HG03135 (cell line): Measurements from ENCODE around the gene SH2D3A.
A peak's percentile ranks its signal among the peaks of the same experiment; 100 is the strongest.
"Not testable (repeated sequence)": the region's sequence is repeated elsewhere in the genome, so short reads cannot be mapped to it uniquely, and the experiment has no call there.

ENCODE experiments used
- ATAC-seq: cut with Tn5 transposase; IDR thresholded peaks from one replicate; pipeline ENCODE4 v1.9.1; 2021; ENCODE audit warnings: mild to moderate bottlenecking, moderate library complexity; ENCODE audit not compliant: unreplicated experiment

SH2D3A gene

DNA sequence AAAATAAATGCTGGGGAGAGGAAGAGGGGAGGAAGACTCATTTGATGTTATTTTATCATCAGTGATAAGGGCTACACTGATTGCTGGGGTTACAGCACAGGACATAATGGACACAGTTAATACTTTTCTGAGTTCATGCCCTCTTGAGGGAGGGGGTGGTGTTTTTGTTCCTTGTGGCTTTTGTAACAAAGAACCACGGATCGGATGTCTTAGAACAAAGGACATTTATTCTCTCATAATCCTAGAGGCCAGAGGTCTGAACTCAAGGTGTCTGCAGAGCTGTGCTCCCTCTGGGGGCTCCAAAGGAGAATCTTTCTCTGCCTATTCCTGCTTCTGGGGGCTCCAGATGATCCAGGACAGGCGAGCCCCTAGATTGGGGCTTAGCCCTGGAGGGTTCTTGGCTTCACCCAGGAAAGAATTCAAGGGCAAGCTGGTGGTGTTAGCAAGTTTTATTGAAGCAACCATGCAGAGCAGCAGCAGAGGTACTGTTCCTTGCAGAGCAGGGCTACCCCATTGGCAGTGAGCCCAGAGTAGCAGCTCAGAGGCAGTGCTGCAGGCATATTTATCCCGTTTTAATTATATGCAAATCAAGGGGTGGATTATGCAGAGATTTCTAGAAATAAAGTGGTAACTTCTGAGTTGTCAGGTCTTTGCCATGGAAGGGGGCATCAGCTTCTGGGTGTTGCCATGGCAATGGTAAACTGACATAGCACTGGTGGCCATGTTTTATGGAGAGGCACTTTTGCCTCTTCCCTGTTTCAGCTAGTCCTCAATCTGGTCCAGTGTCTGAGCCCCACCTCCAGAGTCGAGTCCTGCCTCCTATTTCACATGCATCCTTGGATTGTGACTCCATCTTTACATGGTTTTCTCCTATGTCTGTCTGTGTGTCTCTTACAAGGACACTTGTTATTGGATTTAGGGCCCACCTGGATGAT, 23.2 kb upstream of the SH2D3A start:
- no peak for ATAC-seq

DNA sequence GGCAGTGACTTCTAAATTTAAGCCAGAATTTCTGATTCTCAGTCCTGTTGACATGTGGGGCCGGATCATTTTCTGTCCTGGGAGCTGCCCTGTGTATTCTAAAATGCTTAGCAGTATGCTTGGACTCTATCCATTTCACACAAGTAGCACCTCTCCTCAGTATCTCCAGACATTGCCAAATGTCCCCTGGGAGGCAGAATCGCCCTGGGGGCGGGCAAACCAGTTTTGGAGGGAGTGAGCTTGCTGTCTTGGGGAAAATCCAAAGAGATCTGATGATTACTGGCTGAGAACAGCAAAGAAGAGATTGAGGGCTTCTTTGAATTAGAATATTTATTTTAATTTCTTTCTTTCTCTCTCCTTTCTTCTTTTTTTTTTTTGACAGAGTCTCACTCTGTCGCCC, 21.7 kb upstream of the SH2D3A start:
- ATAC-seq = no peak

DNA sequence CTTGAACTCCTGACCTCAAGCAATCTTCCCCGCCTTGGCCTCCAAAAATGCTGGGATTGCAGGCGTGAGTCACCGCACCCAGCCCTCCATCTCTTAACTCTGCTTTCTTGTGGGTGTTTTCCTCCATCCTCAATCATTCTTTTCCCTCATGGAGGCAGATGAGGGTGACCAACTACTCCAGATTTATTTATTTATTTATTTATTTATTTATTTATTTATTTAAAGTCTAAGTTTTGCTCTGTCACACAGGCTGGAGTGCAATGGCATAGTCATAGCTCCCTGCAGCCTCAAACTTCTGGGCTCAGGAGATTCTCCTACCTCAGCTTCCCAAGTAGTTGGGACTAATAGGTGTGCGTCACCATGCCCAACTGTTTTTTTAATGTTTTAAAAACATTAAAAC, 20.2 kb upstream of the SH2D3A start:
- no peak for ATAC-seq

DNA sequence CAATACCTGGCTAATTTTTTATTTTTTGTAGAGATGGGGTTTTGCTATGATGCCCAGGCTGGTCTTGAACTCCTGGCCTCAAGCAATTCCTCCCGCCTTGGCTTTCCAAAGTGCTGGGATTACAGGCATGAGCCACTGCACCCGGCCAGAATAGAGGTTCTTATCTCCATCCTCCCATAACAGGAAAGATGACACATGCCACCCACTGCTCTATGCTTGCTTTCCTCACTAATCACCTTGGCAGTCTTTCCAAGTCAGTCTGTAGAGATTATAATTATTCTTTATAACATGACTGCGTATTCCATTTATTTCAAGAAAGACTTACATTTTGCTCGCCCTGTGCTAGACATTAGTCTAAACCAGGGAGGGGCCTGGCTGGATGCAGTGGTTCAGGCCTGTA, 12.0 kb upstream of the SH2D3A start:
- no peak for ATAC-seq

DNA sequence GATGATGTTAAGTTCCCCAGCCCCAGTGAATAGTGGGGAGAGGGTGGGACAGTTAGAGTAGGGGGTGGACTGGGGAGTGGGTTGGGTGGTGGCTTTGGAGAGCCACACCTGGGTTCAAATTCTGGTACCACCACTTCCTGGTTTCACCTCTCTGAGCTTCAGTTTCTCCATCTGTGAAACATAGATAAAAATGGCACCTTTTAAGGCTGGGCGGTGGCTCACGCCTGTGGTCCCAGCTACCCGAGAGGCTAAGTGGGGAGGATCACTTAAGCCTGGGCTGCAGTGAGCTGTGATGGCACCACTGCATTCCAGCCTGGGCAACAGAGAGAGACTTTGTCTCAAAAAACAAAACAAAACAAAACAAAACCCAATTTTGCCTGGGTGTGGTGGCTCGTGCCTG, 11.2 kb upstream of the SH2D3A start:
- no peak for ATAC-seq

DNA sequence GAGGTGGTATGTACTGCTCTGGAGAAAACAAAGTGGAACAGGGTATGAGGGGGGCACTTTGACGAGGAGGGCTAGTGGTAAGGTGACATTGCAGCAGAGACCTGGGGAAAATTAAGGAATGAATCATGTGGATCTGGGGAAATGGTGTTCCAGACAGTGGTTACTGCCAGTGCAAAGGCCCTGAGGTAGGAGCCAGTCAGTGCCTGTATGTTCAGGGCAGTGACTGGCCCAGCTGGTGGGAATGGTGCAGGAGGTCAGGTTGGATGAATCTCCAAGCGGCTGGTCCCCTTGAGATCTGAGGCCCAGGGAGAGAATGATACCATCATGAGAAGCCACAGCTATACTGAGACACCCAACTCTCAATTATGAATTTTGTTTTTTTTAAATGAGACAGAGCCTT, 10.2 kb upstream of the SH2D3A start:
- ATAC-seq = no peak

DNA sequence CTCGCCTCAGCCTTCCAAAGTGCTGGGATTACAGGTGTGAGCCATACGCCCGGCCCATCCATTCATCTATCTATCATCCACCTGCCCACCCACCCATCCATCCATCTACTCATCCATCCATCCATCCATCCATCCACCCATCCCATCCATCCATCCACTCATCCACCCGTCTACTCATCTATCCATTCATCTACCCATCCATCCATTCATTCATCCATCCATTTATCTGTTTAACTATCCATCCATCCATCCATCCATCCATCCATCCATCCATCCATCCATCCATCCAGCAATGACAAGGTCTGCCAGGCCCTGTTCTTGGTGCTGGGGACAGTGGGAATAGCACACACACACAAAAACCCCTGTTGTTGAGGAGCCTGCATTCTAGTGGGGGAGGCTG, 9.8 kb upstream of the SH2D3A start:
- ATAC-seq = no peak

DNA sequence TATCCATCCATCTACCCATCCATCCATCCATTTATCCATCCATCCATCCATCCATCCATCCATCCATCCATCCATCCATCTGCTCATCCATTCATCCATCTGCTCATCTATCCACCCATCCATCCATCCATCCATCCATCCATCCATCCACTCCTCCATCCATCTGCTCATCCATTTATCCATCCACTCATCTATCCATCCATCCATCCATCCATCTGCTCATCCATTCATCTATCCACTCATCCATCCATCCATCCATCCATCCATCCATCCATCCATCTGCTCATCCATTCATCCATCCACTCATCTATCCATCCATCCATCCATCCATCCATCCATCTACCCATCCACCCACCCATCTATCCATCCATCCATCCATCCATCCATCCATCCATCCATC, 8.8 kb upstream of the SH2D3A start:
- ATAC-seq = not testable (repeated sequence)

DNA sequence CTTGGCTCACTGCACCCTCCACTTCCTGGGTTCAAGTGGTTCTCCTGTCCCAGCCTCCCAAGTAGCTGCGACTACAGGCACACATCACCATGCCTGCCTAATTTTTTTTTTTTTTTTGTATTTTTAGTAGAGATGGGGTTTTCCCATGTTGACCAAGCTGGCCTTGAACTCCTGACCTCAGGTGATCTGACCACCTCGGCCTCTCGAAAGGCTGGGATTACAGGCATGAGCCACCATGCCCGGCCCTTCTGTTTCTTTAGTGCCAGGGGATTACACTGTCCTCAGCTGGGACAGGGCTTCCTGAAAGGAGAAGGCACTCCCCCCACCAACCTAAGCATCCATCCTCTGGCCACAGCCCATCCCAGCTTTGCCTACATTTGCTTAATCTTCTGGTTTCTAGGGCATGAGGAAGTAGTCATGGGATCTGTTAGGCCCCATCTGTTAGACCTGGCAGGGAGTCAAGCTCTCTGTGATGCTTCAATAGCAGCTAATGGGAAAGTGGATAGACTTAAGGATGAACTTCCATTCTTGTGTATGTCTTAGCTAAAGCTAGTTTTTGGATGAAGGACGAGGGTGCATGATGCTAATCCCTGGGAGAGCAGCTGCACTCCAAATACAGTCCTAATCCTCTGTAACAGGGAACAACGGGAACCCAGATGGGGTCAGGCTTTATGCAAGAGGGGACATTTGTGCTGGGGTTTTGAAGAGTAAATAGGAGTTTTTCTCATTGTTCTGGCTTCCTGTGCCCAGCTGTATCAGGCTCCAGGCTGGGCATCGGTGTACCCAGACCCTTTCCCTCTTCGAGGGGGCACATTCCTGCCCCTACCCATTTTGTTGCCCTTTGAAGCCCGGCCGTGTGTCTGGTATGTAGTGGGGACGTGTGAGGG, 7.8 kb upstream of the SH2D3A start:
- no peak for ATAC-seq

DNA sequence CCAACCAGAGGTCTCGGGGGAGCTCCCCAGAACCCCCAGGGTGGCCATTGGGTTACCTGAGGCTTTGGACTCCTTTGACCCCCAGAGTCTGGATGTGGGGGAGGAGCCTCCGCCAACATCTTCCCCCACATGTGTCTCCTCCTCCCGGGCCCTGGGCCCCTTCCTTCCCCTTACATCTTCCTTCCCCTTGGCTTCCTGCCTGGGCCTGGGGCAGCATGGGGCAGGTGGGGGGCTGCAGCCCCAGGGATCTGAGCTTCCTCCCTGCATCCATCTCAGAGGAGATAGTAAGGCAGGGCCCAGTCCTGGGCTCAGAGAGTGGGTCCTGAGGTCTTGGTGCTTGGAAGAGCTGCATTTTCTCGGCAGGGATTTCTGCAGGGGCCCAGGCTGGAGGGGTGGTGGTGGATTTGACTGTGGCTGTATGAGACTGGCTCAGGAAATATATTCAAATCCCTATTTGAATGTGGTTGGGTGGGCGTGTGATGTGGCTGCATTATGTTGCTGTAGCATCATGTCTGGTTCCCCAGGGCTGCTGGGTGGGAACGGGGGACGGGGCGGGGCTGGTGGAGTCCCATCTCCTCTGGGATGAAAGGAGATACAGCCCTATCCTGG, 6.2 kb upstream of the SH2D3A start:
- peak; percentile 24 for ATAC-seq

DNA sequence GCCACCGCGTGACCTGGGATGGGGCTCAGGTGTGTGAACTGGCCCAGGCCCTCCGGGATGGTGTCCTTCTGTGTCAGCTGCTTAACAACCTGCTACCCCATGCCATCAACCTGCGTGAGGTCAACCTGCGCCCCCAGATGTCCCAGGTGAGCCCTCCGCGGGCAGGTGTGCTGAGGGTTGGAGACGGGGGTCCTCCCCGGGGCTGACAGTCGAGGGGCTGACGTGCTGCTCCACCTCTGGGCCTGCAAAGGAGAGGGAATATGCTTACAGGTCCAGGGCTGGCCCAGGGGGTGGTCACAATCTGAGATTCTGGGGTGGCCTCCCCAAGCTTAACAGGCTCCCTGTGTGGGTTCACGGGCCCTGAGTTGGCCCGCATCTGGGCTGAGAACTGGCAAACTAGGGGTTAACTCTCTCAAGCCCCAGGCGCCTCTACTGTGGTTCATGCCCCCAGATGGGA, 5.7 kb upstream of the SH2D3A start:
- ATAC-seq = no peak

DNA sequence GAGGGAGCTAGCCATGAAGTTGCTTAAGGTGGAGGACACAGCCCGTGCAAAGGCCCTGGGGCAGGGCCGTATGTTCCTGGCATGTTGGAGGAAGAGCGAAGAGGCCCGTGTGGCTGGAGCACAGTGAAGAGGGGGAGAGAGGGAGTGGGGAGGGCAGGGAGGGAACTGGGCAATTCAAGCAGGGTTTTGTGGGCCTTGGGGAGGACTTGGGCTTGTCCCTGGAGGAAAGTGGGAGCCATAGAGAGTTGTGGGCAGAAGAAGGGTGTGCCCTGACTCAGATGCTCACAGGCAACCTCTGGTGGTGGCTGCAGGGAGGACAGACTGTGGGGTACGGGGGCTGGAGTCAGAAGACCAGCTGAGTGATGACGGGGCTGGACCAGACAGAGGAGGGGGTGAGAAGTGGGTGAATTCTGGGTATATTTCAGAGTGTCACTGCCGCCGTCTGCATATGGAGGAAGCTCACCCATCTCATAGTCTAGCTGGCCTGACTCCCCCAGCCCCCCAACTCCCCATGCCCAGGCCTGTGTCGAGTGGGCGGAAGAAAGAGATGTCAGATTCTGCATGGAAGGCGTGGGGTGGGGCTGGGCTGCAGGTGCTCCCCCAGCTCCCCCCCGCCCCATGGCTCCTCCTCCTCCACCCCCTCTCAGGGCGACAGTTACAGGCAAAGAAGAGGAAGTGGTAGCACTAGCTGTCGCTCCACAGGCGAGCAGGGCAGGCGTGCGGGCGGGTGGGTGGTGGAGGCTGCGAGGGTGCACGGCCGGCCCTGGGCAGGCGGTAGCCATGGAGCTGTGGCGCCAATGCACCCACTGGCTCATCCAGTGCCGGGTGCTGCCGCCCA, 5.0 kb upstream of the SH2D3A start, which contains the start of gene VAV1:
VAV1 (plus strand) TSS at position 681 of the 838 bp plus-strand sequence; CDS start at position 781, 100 bp downstream.
- ATAC-seq = peak; percentile 38

DNA sequence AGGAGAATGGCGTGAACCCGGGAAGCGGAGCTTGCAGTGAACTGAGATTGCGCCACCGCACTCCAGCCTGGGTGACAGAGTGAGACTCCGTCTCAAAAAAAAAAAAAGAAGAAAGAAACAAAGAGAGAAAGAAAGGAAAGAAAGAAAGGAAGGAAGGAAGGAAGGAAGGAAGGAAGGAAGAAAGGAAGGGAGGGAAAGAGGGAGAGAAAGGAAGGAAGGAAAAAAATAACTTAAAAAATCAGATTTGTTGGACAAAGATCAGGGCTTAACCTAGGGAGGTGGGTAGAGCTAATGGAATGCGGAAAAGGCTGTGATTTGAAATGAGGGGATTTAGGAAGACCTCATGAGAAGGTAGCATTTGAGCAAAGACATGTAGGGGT, 4.4 kb upstream of the SH2D3A start:
- not testable (repeated sequence) for ATAC-seq

DNA sequence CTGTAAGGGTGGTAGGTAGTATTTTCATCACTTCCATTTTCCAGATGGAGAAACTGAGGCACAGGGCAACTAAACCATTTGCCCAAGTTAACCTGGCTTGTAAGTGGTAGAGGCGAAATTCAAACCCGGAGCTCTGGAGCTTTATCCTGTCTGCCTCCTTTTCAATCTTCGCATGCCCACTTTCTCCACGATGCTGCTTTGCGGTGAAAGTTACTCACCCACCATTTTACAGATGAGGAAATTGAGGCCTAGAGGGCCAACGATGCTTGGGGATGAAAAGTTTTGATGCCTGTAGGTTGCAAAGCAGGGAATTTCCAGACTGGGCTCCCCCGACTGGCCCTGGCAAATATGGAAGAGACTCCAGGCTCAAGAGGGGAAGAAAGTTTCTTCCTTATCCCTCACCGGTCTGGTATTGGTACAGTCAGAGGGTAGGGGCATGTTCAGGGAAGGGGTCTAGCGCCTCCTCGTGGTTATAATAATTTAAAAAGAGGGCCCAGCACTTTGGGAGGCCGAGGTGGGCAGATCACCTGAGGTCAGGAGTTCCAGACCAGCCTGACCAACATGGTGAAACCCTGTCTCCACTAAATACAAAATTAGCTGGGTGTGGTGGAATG, 1.9 kb upstream of the SH2D3A start:
- ATAC-seq = no peak

DNA sequence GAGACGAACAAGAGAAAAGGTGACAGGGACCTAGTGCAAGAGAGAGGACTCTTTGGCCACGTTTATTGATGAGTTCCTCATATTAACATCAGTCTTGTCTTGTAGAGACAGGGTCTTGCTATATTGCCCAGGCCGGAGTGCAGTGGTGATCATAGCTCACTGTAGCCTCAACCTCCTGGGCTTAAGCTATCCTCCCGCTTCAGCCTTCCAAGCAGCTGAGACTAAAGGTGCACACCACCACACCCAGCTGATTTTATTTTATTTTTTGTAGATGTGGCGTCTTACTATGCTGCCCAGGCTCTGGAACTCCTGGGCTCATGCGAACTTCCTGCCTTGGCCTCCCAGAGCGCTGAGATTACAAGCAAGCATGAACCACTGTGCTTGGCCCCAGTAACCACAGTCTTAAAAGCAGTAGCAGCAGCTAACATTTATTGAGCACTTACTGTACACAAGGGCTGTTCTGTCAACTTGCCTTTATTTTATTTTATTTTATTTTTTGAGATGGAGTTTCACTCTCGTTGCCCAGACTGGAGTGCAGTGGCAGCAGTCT, 1.1 kb upstream of the SH2D3A start:
- ATAC-seq = no peak

DNA sequence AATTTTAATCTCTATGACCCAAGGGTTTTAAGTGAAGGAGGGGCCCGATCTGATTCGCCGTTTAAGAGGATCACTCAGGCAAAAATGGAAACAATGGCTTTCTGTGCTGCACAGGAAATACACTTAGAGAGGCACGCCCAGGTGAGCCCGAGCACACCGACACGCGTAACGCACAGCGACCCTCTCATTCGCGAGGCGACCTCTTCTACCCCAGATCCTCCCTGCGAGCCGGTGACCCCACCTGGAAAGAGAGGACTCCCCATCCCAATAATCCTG, 216 bp downstream of the SH2D3A start:
- peak; percentile 22 for ATAC-seq

DNA sequence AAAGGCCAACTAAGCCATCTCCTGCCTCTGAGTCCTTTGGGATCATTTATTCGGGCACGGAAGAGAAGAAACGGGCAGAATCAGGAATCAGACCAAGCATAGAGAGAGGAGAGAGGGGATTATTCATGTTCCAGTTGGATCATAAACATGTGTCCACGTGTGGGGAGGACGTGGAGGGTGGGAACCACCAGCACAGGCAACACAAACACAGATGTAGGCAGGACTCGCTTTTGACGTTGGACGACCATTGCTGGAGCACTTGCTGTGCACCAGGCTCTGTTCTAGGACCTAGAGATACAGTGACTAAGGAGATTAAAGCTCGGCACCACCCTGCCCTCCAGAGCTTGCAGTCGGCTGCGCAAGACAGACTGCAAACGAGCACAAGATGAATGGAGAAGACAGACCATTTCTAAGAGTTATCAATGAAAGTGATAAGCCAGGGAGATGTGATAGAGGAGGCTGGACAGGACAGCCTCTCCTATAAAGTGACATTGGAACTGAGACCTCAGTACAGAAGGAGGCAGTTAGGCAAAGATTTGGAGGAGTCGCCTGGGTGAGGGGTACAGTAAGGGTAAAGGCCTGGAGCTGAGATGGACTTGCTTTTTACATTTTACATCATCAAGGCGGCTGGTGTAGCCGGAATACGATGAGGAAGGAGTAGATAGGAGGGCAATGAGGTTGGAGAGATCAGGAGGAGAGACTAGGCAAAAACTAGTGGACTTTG, 716 bp downstream of the SH2D3A start:
- ATAC-seq = no peak

DNA sequence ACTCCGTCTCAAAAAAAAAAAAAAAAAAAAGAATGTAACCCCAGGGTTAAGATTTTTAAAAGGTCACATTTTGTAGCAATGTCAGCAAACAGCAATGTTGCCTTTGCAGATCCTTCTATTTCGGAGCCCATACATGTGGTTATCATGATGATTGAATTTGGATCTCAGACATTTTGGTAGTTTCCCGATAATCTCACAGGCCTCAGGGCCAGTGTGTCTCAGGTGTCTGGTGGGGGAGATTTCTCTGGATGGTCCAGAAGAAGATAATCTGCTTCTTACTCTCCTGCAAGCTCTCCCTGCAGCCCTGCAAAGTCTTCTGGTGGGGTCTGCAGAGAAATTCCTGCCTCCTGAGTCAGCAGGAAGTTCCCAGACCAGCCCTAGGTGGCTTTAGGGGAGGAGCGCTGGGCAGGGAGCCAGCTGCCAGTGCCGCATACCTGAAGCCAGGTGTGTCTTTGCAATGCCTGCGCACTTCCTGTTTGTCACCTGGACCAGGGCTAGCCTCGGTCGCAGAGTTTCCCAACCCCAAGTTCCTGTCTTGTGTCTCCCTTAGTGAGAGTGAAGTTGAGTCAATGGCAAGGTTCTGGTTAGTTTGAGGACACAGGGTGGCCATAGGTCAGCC, 1.4 kb downstream of the SH2D3A start:
- no peak for ATAC-seq
